ENCODE results near the gene TRRAP. TPM values are rescaled to one million over a fixed set of nuclear protein-coding genes. Genes with fewer than 3 reads are reported as not detected.

The TRRAP gene
- total and polyA plus RNA-seq, 4 donors = 4.3 to 22.7 (median 10.1) TPM

DNA sequence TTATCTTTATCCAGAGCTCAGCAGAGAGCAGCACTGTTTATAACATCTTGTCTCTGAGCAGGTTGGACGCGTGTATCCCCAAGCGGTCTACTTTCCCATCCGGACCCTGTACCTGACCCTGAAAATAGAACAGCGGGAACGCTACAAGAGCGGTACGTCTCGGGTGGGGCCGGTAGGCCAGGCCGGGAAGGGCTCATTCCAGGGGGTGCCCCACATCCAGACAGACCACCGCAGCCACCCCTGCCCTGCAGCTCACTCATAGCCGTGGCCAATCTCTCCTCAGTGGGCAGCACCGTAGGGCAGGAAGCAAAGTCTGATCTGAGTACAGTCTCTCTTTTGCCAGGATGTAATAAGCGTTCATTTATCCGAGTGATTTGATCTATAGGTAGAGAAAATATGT is 113.7 kb downstream of the TRRAP start:
- H3K27me3 ChIP-seq (ENCODE audit: control insufficient read depth in 4 of 4, insufficient read depth in 4 of 4, low read length in 3 of 4) = no peaks in the 10 kb centered on the region
- no peaks in the 10 kb centered on the region for H3K9me3 ChIP-seq (ENCODE audit: control insufficient read depth in 4 of 4, low read length in 3 of 4)
- WGBS = 95% methylated on average over 16 of the region's 16 CpGs
- H3K4me1 ChIP-seq (ENCODE audit: control insufficient read depth in 4 of 4, insufficient read depth in 4 of 4, low read length in 3 of 4) = no peaks in the 10 kb centered on the region
- DNase-seq (ENCODE audit: low spot score) = no peak
- no peak overlapping the region for H3K27ac ChIP-seq (ENCODE audit: low read depth in 1 of 2, low read length in 2 of 2)
- no peak overlapping the region for H3K4me3 ChIP-seq (ENCODE audit: low read depth in 1 of 3, low read length in 3 of 3)
- TF ChIP-seq, protein P1, sequence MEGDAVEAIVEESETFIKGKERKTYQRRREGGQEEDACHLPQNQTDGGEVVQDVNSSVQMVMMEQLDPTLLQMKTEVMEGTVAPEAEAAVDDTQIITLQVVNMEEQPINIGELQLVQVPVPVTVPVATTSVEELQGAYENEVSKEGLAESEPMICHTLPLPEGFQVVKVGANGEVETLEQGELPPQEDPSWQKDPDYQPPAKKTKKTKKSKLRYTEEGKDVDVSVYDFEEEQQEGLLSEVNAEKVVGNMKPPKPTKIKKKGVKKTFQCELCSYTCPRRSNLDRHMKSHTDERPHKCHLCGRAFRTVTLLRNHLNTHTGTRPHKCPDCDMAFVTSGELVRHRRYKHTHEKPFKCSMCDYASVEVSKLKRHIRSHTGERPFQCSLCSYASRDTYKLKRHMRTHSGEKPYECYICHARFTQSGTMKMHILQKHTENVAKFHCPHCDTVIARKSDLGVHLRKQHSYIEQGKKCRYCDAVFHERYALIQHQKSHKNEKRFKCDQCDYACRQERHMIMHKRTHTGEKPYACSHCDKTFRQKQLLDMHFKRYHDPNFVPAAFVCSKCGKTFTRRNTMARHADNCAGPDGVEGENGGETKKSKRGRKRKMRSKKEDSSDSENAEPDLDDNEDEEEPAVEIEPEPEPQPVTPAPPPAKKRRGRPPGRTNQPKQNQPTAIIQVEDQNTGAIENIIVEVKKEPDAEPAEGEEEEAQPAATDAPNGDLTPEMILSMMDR (IDR thresholded peaks at IDR 0.05; ENCODE audit: low read depth, low read length, missing input control) = no peak
- TF ChIP-seq FOXA2 (IDR thresholded peaks at IDR 0.05) (no peak), SP1 (IDR thresholded peaks at IDR 0.05) (no peak)
- TF ChIP-seq, protein P2, sequence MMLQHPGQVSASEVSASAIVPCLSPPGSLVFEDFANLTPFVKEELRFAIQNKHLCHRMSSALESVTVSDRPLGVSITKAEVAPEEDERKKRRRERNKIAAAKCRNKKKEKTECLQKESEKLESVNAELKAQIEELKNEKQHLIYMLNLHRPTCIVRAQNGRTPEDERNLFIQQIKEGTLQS (IDR thresholded peaks at IDR 0.05) = no peak
- TF ChIP-seq, protein P3, sequence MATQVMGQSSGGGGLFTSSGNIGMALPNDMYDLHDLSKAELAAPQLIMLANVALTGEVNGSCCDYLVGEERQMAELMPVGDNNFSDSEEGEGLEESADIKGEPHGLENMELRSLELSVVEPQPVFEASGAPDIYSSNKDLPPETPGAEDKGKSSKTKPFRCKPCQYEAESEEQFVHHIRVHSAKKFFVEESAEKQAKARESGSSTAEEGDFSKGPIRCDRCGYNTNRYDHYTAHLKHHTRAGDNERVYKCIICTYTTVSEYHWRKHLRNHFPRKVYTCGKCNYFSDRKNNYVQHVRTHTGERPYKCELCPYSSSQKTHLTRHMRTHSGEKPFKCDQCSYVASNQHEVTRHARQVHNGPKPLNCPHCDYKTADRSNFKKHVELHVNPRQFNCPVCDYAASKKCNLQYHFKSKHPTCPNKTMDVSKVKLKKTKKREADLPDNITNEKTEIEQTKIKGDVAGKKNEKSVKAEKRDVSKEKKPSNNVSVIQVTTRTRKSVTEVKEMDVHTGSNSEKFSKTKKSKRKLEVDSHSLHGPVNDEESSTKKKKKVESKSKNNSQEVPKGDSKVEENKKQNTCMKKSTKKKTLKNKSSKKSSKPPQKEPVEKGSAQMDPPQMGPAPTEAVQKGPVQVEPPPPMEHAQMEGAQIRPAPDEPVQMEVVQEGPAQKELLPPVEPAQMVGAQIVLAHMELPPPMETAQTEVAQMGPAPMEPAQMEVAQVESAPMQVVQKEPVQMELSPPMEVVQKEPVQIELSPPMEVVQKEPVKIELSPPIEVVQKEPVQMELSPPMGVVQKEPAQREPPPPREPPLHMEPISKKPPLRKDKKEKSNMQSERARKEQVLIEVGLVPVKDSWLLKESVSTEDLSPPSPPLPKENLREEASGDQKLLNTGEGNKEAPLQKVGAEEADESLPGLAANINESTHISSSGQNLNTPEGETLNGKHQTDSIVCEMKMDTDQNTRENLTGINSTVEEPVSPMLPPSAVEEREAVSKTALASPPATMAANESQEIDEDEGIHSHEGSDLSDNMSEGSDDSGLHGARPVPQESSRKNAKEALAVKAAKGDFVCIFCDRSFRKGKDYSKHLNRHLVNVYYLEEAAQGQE (IDR thresholded peaks at IDR 0.05) = no peak
- H3K9ac ChIP-seq (ENCODE audit: low read depth in 1 of 2, low read length in 2 of 2) = no peak overlapping the region
- H3K36me3 ChIP-seq (ENCODE audit: control insufficient read depth in 4 of 4, insufficient read depth in 3 of 4, low read depth in 1 of 4, low read length in 3 of 4) = peaks cover 22 to 82% (median 64%) of the 10 kb centered on the region in 4 donors

DNA sequence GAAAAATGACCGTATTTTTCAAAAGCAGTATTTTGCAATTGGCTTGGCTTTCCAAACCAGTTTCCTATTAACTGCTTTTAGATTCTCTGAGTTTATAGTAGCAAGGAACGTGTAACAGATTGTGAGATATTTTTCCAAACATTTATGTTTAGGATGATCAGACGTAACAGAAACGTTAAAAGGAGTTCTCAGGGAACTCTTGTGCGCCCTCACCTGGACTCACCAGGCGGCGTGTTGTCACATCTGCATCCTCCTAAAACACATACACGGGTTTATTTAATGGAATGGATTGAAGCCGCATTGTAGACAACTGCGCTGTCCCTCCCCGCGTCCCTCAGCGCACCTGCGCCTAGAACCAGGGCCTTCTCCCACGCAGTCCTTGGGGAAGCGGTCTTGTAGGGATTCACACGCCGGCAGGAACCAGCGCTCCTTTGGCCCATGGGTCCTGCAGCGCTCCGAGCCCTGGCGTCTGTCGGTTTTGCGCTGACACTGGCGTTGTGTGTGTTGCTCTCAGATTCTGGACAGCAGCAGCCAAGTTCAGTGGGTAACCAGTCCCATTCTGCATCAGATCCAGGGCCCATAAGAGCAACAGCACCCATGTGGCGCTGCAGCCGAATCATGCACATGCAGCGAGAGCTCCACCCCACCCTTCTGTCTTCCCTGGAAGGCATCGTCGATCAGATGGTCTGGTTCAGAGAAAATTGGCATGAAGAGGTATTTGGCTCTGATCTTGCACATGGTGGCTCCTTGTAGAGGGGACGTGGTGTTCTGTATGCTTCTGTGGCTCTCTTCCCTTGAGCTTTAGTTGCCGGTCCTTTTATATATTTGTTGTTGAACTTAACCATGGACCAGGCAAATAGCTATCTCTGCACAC is 114.9 kb downstream of the TRRAP start:
- H3K27me3 ChIP-seq (ENCODE audit: control insufficient read depth in 4 of 4, insufficient read depth in 4 of 4, low read length in 3 of 4) = no peaks in the 10 kb centered on the region
- 96% methylated on average over 32 of the region's 32 CpGs for WGBS
- H3K27ac ChIP-seq (ENCODE audit: low read depth in 1 of 2, low read length in 2 of 2) = no peak overlapping the region
- no peak for DNase-seq (ENCODE audit: low spot score)
- H3K4me1 ChIP-seq (ENCODE audit: control insufficient read depth in 4 of 4, insufficient read depth in 4 of 4, low read length in 3 of 4) = no peaks in the 10 kb centered on the region
- TF ChIP-seq HNF4G (IDR thresholded peaks at IDR 0.05) = no peak
- TF ChIP-seq, protein P3 (IDR thresholded peaks at IDR 0.05) = no peak
- TF ChIP-seq FOXA2 (IDR thresholded peaks at IDR 0.05) = no peak
- TF ChIP-seq, protein P1 (IDR thresholded peaks at IDR 0.05; ENCODE audit: low read depth, low read length, missing input control) = no peak
- TF ChIP-seq YY1 (IDR thresholded peaks at IDR 0.05) = no peak
- TF ChIP-seq JUND (IDR thresholded peaks at IDR 0.05) = no peak
- TF ChIP-seq GABPA (IDR thresholded peaks at IDR 0.05 in 1 of 2, conservative IDR thresholded peaks at IDR 0.05 in 1 of 2) = no peak
- no peak for TF ChIP-seq HNF4A (conservative IDR thresholded peaks at IDR 0.05)
- no peak for TF ChIP-seq RXRA (IDR thresholded peaks at IDR 0.05)
- TF ChIP-seq, protein P2 (IDR thresholded peaks at IDR 0.05) = no peak
- no peak for TF ChIP-seq EGR1 (IDR thresholded peaks at IDR 0.05; ENCODE audit: low read depth in 2 of 2)
- TF ChIP-seq, protein P4, sequence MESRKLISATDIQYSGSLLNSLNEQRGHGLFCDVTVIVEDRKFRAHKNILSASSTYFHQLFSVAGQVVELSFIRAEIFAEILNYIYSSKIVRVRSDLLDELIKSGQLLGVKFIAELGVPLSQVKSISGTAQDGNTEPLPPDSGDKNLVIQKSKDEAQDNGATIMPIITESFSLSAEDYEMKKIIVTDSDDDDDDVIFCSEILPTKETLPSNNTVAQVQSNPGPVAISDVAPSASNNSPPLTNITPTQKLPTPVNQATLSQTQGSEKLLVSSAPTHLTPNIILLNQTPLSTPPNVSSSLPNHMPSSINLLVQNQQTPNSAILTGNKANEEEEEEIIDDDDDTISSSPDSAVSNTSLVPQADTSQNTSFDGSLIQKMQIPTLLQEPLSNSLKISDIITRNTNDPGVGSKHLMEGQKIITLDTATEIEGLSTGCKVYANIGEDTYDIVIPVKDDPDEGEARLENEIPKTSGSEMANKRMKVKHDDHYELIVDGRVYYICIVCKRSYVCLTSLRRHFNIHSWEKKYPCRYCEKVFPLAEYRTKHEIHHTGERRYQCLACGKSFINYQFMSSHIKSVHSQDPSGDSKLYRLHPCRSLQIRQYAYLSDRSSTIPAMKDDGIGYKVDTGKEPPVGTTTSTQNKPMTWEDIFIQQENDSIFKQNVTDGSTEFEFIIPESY (IDR thresholded peaks at IDR 0.05) = no peak
- H3K9ac ChIP-seq (ENCODE audit: low read depth in 1 of 2, low read length in 2 of 2) = no peak overlapping the region
- peaks cover 21 to 82% (median 61%) of the 10 kb centered on the region in 4 donors for H3K36me3 ChIP-seq (ENCODE audit: control insufficient read depth in 4 of 4, insufficient read depth in 3 of 4, low read depth in 1 of 4, low read length in 3 of 4)
- H3K9me3 ChIP-seq (ENCODE audit: control insufficient read depth in 4 of 4, low read length in 3 of 4) = no peaks in the 10 kb centered on the region
- H3K4me3 ChIP-seq (ENCODE audit: low read depth in 1 of 3, low read length in 3 of 3) = no peak overlapping the region
